ENCODE data around the gene CELA1.

The CELA1 gene

GRCh38 chr12:51381226-51382079 is 35.0 kb upstream of the CELA1 start:
- no peak for TF ChIP-seq CTCF (IDR thresholded peaks at IDR 0.05; ENCODE audit: low read depth, low read length)
- no peak overlapping the region for H3K4me3 ChIP-seq (ENCODE audit: low read depth, low read length)

GRCh38 chr12:51379571-51379970 is 33.1 kb upstream of the CELA1 start:
- TF ChIP-seq CTCF (IDR thresholded peaks at IDR 0.05; ENCODE audit: low read depth, low read length): no peak
- H3K4me3 ChIP-seq (ENCODE audit: low read depth, low read length): no peak overlapping the region

- no peak for TF ChIP-seq CTCF (IDR thresholded peaks at IDR 0.05; ENCODE audit: low read depth, low read length)
- no peak overlapping the region for H3K4me3 ChIP-seq (ENCODE audit: low read depth, low read length)
These were observed 32.3 kb upstream of the CELA1 start for GRCh38 chr12:51378749-51379148.

- no peak overlapping the region for H3K4me3 ChIP-seq (ENCODE audit: low read depth, low read length)
- no peak for TF ChIP-seq CTCF (IDR thresholded peaks at IDR 0.05; ENCODE audit: low read depth, low read length)
These were observed 30.9 kb upstream of the CELA1 start for GRCh38 chr12:51377099-51377984.

GRCh38 chr12:51374856-51375255 is 28.4 kb upstream of the CELA1 start:
- no peak overlapping the region for H3K4me3 ChIP-seq (ENCODE audit: low read depth, low read length)
- TF ChIP-seq CTCF (IDR thresholded peaks at IDR 0.05; ENCODE audit: low read depth, low read length): no peak

- TF ChIP-seq CTCF (IDR thresholded peaks at IDR 0.05; ENCODE audit: low read depth, low read length): no peak
- H3K4me3 ChIP-seq (ENCODE audit: low read depth, low read length): no peak overlapping the region
These were observed 27.9 kb upstream of the CELA1 start for GRCh38 chr12:51374361-51374760.

- TF ChIP-seq CTCF (IDR thresholded peaks at IDR 0.05; ENCODE audit: low read depth, low read length): no peak
- no peak overlapping the region for H3K4me3 ChIP-seq (ENCODE audit: low read depth, low read length)
These were observed 26.7 kb upstream of the CELA1 start for GRCh38 chr12:51373187-51373586.

All from WI38 (cell line).